HL-60 (cell line): ENCODE data around the gene MYO3B.

Source experiments
- POLR2AphosphoS5 ChIP-seq: IDR thresholded peaks from 2 replicates; pipeline ENCODE4 v1.6.1; 2012; ENCODE audit warnings: low read depth
- SPI1 ChIP-seq: IDR thresholded peaks from 2 replicates; pipeline ENCODE4 v1.6.1; 2012; ENCODE audit warnings: low read depth, mild to moderate bottlenecking, borderline replicate concordance
- TF ChIP-seq, protein P1 (sequence below): IDR thresholded peaks from one replicate; pipeline ENCODE4 v1.5.1; 2011; ENCODE audit warnings: low read length, control low read depth, inconsistent platforms; ENCODE audit not compliant: insufficient read depth
- TF ChIP-seq, protein P2 (sequence below): IDR thresholded peaks from 2 replicates; pipeline ENCODE4 v1.6.1; 2012; ENCODE audit warnings: low read depth; ENCODE audit not compliant: insufficient replicate concordance

DNA sequence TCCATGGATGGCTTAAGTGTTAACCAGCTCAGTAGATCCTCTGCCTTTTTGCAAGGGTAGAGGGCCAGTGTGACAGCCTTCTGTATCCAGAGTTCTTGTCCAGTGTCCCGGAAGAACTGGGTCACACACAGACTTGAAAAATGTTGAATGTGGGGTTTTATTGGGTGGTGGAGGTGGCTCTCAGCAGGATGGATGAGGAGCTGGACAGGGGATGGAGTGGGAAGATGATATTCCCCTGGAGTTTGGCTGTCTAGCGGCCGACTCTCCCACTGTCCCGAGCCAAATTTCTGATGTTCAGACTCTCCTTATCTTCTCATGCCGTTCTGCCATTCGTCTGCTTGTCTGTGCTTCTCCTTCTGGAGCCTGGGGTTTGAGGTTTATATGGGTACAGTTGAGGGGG lies 72.6 kb downstream of the MYO3B start:
- TF ChIP-seq, protein P1, sequence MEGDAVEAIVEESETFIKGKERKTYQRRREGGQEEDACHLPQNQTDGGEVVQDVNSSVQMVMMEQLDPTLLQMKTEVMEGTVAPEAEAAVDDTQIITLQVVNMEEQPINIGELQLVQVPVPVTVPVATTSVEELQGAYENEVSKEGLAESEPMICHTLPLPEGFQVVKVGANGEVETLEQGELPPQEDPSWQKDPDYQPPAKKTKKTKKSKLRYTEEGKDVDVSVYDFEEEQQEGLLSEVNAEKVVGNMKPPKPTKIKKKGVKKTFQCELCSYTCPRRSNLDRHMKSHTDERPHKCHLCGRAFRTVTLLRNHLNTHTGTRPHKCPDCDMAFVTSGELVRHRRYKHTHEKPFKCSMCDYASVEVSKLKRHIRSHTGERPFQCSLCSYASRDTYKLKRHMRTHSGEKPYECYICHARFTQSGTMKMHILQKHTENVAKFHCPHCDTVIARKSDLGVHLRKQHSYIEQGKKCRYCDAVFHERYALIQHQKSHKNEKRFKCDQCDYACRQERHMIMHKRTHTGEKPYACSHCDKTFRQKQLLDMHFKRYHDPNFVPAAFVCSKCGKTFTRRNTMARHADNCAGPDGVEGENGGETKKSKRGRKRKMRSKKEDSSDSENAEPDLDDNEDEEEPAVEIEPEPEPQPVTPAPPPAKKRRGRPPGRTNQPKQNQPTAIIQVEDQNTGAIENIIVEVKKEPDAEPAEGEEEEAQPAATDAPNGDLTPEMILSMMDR = no peak
- no peak for TF ChIP-seq POLR2AphosphoS5
- TF ChIP-seq, protein P2, sequence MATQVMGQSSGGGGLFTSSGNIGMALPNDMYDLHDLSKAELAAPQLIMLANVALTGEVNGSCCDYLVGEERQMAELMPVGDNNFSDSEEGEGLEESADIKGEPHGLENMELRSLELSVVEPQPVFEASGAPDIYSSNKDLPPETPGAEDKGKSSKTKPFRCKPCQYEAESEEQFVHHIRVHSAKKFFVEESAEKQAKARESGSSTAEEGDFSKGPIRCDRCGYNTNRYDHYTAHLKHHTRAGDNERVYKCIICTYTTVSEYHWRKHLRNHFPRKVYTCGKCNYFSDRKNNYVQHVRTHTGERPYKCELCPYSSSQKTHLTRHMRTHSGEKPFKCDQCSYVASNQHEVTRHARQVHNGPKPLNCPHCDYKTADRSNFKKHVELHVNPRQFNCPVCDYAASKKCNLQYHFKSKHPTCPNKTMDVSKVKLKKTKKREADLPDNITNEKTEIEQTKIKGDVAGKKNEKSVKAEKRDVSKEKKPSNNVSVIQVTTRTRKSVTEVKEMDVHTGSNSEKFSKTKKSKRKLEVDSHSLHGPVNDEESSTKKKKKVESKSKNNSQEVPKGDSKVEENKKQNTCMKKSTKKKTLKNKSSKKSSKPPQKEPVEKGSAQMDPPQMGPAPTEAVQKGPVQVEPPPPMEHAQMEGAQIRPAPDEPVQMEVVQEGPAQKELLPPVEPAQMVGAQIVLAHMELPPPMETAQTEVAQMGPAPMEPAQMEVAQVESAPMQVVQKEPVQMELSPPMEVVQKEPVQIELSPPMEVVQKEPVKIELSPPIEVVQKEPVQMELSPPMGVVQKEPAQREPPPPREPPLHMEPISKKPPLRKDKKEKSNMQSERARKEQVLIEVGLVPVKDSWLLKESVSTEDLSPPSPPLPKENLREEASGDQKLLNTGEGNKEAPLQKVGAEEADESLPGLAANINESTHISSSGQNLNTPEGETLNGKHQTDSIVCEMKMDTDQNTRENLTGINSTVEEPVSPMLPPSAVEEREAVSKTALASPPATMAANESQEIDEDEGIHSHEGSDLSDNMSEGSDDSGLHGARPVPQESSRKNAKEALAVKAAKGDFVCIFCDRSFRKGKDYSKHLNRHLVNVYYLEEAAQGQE = no peak
- TF ChIP-seq SPI1 = no peak
